Breast epithelium (tissue), 3 donors: ENCODE results near the gene FECH.

Experiments
- POLR2A ChIP-seq: fragments of 450-650 bp; IDR thresholded peaks from one replicate; pipeline ENCODE4 v1.6.1; 2016; ENCODE audit warnings: antibody characterized with exemption, mild to moderate bottlenecking, moderate library complexity
- TF ChIP-seq, protein P1 (sequence below), 3 donors: fragments of 450-650 bp; IDR thresholded peaks; one replicate each; pipeline ENCODE4 v1.5.1; 2016 to 2017; ENCODE audit warnings: antibody characterized with exemption in 3 of 3, mild to moderate bottlenecking in 3 of 3, moderate library complexity in 3 of 3

DNA sequence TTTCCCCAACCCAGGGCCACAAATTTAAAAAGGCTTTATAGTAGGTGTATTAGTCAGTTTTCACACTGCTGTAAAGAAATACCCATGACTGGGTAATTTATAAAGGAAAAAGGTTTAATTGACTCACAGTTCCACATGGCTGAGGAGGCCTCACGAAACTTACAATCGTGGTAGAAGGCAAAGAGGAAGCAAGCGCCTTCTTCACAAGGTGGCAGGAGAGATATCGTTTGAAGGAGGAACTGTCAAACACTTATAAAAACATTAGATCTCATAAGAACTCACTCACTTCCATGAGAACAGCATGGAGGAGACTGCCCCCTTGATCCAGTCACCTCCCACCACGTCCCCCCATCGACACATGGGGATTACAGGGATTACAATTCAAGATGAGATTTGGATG is 70.4 kb downstream of the FECH start:
- TF ChIP-seq POLR2A: no peak
- TF ChIP-seq, protein P1, sequence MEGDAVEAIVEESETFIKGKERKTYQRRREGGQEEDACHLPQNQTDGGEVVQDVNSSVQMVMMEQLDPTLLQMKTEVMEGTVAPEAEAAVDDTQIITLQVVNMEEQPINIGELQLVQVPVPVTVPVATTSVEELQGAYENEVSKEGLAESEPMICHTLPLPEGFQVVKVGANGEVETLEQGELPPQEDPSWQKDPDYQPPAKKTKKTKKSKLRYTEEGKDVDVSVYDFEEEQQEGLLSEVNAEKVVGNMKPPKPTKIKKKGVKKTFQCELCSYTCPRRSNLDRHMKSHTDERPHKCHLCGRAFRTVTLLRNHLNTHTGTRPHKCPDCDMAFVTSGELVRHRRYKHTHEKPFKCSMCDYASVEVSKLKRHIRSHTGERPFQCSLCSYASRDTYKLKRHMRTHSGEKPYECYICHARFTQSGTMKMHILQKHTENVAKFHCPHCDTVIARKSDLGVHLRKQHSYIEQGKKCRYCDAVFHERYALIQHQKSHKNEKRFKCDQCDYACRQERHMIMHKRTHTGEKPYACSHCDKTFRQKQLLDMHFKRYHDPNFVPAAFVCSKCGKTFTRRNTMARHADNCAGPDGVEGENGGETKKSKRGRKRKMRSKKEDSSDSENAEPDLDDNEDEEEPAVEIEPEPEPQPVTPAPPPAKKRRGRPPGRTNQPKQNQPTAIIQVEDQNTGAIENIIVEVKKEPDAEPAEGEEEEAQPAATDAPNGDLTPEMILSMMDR (IDR thresholded peaks at IDR 0.05): no peak
